Mammary epithelial cell (primary cell): ENCODE results near the gene FANCG.

Experiments used
- EZH2 ChIP-seq: IDR thresholded peaks from 2 replicates; pipeline ENCODE4 v1.6.1; 2012; ENCODE audit warnings: low read length, inconsistent platforms, borderline replicate concordance
- TF ChIP-seq, protein P1 (sequence below), 2 donors: IDR thresholded peaks in 1 of 2; conservative IDR thresholded peaks in 1 of 2; 2 replicates each; pipeline ENCODE4 v1.5.1; 2011 to 2012; ENCODE audit warnings: inconsistent platforms in 2 of 2, low read length in 2 of 2, mild to moderate bottlenecking in 2 of 2, control low read depth in 1 of 2, low read depth in 1 of 2; ENCODE audit not compliant: insufficient read depth in 1 of 2; ENCODE audit errors: extremely low read depth in 1 of 2

- TF ChIP-seq EZH2 = no peak
- TF ChIP-seq, protein P1, sequence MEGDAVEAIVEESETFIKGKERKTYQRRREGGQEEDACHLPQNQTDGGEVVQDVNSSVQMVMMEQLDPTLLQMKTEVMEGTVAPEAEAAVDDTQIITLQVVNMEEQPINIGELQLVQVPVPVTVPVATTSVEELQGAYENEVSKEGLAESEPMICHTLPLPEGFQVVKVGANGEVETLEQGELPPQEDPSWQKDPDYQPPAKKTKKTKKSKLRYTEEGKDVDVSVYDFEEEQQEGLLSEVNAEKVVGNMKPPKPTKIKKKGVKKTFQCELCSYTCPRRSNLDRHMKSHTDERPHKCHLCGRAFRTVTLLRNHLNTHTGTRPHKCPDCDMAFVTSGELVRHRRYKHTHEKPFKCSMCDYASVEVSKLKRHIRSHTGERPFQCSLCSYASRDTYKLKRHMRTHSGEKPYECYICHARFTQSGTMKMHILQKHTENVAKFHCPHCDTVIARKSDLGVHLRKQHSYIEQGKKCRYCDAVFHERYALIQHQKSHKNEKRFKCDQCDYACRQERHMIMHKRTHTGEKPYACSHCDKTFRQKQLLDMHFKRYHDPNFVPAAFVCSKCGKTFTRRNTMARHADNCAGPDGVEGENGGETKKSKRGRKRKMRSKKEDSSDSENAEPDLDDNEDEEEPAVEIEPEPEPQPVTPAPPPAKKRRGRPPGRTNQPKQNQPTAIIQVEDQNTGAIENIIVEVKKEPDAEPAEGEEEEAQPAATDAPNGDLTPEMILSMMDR (conservative IDR thresholded peaks at IDR 0.05 in 1 of 2, IDR thresholded peaks at IDR 0.05 in 1 of 2; ENCODE audit: extremely low read depth in 1 of 2, insufficient read depth in 1 of 2, low read depth in 1 of 2, low read length in 2 of 2) = no peak
Observed at GRCh38 chr9:35075358-35075757, 4.4 kb downstream of the FANCG start.
